Neuronal stem cell (in vitro differentiated cells): Measurements from ENCODE around the gene CFL1.

ENCODE experiments used
- DNase-seq: peaks from one replicate; pipeline ENCODE4 v3.0.0-alpha.2; 2013; ENCODE audit warnings: low spot score
- H2AFZ ChIP-seq: one replicate; pipeline ENCODE4 v1.6.1; 2013; ENCODE audit warnings: mild to moderate bottlenecking, low read length, inconsistent platforms
- H2AK5ac ChIP-seq: 2 replicates; pipeline ENCODE4 v1.6.1; 2013; ENCODE audit warnings: low read depth, mild to moderate bottlenecking, inconsistent platforms, low read length, moderate library complexity, mixed read lengths
- H2BK120ac ChIP-seq: 2 replicates; pipeline ENCODE4 v1.6.1; 2013; ENCODE audit warnings: low read depth, mild to moderate bottlenecking, inconsistent platforms, low read length, moderate library complexity, mixed read lengths
- H2BK12ac ChIP-seq: one replicate; pipeline ENCODE4 v1.6.1; 2013; ENCODE audit warnings: low read length, inconsistent platforms
- H2BK15ac ChIP-seq: 2 replicates; pipeline ENCODE4 v1.6.1; 2013; ENCODE audit warnings: mild to moderate bottlenecking, low read length, inconsistent platforms, mixed read lengths
- H2BK5ac ChIP-seq: one replicate; pipeline ENCODE4 v1.6.1; 2013; ENCODE audit warnings: inconsistent platforms, mild to moderate bottlenecking, low read length, moderate library complexity
- H3K14ac ChIP-seq: one replicate; pipeline ENCODE4 v1.6.1; 2013; ENCODE audit warnings: low read length, inconsistent platforms
- H3K18ac ChIP-seq: 2 replicates; pipeline ENCODE4 v1.6.1; 2013; ENCODE audit warnings: low read length, inconsistent platforms
- H3K23ac ChIP-seq: 2 replicates; pipeline ENCODE4 v1.6.1; 2013; ENCODE audit warnings: low read depth, mild to moderate bottlenecking, mixed read lengths, low read length, inconsistent platforms; ENCODE audit not compliant: poor library complexity
- H3K27ac ChIP-seq: replicated peaks from 3 replicates; pipeline ENCODE4 v1.5.1; 2013; ENCODE audit warnings: low read length, inconsistent platforms
- H3K27me3 ChIP-seq, 3 experiments: 2 replicates each; pipeline ENCODE4 v1.6.1; 2013; ENCODE audit warnings: low read length in 3 of 3, mild to moderate bottlenecking in 2 of 3, inconsistent platforms in 1 of 3, low read depth in 1 of 3, mixed read lengths in 1 of 3, moderate library complexity in 1 of 3; ENCODE audit not compliant: control insufficient read depth in 3 of 3, insufficient read depth in 3 of 3
- H3K36me3 ChIP-seq, 2 donors: replicated peaks in 1 of 2; 2 replicates each; pipeline ENCODE4 v1.6.1; 2013; ENCODE audit warnings: low read length in 2 of 2; ENCODE audit not compliant: control insufficient read depth in 2 of 2, insufficient read depth in 2 of 2
- H3K4ac ChIP-seq: 2 replicates; pipeline ENCODE4 v1.6.1; 2013; ENCODE audit warnings: inconsistent platforms, mild to moderate bottlenecking, low read length, moderate library complexity
- H3K4me1 ChIP-seq, 2 donors: 1 replicate in 1 of 2; 2 replicates in 1 of 2; pipeline ENCODE4 v1.6.1; 2013; ENCODE audit warnings: low read length in 2 of 2, low read depth in 1 of 2; ENCODE audit not compliant: control insufficient read depth in 2 of 2, insufficient read depth in 1 of 2
- H3K4me2 ChIP-seq: one replicate; pipeline ENCODE4 v1.6.1; 2013; ENCODE audit warnings: mild to moderate bottlenecking, low read length, inconsistent platforms; ENCODE audit not compliant: insufficient read depth, poor library complexity, severe bottlenecking
- H3K4me3 ChIP-seq, 2 donors: 2 replicates each; pipeline ENCODE4 v1.5.1; 2013; ENCODE audit warnings: low read length in 2 of 2, mild to moderate bottlenecking in 2 of 2, inconsistent platforms in 1 of 2, moderate library complexity in 1 of 2
- H3K79me1 ChIP-seq: one replicate; pipeline ENCODE4 v1.6.1; 2013; ENCODE audit warnings: low read depth, mild to moderate bottlenecking, inconsistent platforms, low read length, moderate library complexity
- H3K9ac ChIP-seq: one replicate; pipeline ENCODE4 v1.6.1; 2013; ENCODE audit warnings: mild to moderate bottlenecking, low read depth, low read length, inconsistent platforms; ENCODE audit not compliant: poor library complexity
- H3K9me3 ChIP-seq, 2 donors: replicated peaks in 1 of 2; 2 replicates each; pipeline versions ENCODE3 to v1.6.1; 2013; ENCODE audit warnings: low read length in 2 of 2, mild to moderate bottlenecking in 2 of 2, inconsistent platforms in 1 of 2, low read depth in 1 of 2, mixed read lengths in 1 of 2, moderate library complexity in 1 of 2; ENCODE audit not compliant: control insufficient read depth in 2 of 2, insufficient read depth in 1 of 2
- H4K8ac ChIP-seq: one replicate; pipeline ENCODE4 v1.6.1; 2013; ENCODE audit warnings: low read depth, mild to moderate bottlenecking, inconsistent platforms, low read length, moderate library complexity
- H4K91ac ChIP-seq: one replicate; pipeline ENCODE4 v1.6.1; 2013; ENCODE audit warnings: low read length, low read depth, mild to moderate bottlenecking, inconsistent platforms; ENCODE audit not compliant: poor library complexity
- WGBS, 2 donors: extraction: QIAGEN DNeasy Blood & Tissue Kit; methylation state at CpG; one replicate each; pipeline ENCODE4 v1.1.7; 2013; ENCODE audit warnings: missing lambda C conversion rate in 2 of 2, mixed read lengths in 1 of 2; ENCODE audit not compliant: insufficient read length in 2 of 2, insufficient replicate concordance in 1 of 2; ENCODE audit errors: extremely low coverage in 2 of 2; 5-methylcytosine and 5-hydroxymethylcytosine counted together

The CFL1 gene

DNA sequence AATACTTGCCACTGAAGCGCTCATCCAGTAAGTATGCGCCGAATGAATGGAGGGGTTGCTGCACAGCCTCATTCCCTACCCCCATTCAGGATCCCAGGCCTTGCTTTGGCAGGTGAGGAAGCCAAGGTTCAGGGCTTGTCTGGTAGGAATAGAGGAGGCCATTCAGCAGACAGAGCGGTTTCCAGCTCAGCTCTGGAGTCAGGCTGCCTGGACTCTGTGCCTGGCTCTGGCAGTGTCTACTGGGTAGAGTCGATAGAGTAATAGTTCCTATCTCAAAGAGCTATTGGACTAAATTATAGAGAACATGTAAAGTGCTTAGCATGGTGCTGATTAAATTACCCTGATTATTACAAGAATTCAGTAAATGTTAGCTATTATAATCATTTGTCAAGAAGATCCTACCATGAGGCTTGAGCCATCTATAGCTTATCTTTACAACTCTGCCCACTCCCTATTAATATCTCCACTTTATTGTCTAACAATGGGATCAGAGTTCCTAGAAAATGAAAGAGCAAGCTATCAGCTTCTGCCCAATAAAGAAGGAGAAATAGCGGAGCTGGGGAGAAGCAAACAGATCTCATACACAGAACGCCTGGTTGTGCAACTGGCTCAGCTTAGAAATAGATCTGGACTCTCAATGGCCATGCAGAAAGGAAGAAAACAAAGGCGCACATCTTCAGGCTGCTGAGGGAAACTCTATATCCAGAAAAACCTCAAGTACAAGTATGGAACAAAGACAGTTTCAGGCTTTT lies 30.8 kb downstream of the CFL1 start:
- Histone ChIP-seq H2BK5ac (no peak overlapping the region), H2AK5ac (no peak overlapping the region), H2BK12ac (no peak overlapping the region), H4K8ac (no peak overlapping the region), H3K14ac (no peak overlapping the region), H3K9me3 (no peaks in the 10 kb centered on the region), H3K79me1 (no peaks in the 10 kb centered on the region), H3K23ac (no peak overlapping the region), H3K36me3 (no peaks in the 10 kb centered on the region), H2BK15ac (no peak overlapping the region), H3K27ac (no peak overlapping the region), H3K9ac (no peak overlapping the region), H3K4ac (no peak overlapping the region), H3K27me3 (peaks cover 0 to 12% (median 0%) of the 10 kb centered on the region in 3 experiments), H2BK120ac (no peak overlapping the region), H4K91ac (no peak overlapping the region), H3K4me2 (no peak overlapping the region), H3K18ac (no peak overlapping the region), H2AFZ (no peak overlapping the region), H3K4me1 (no peaks in the 10 kb centered on the region), H3K4me3 (peak overlapping the region in 1 of 2 donors; percentile 1)
- DNase-seq = no peak
- WGBS, 2 donors = no CpG with 5 or more reads among the region's 8 CpGs

DNA sequence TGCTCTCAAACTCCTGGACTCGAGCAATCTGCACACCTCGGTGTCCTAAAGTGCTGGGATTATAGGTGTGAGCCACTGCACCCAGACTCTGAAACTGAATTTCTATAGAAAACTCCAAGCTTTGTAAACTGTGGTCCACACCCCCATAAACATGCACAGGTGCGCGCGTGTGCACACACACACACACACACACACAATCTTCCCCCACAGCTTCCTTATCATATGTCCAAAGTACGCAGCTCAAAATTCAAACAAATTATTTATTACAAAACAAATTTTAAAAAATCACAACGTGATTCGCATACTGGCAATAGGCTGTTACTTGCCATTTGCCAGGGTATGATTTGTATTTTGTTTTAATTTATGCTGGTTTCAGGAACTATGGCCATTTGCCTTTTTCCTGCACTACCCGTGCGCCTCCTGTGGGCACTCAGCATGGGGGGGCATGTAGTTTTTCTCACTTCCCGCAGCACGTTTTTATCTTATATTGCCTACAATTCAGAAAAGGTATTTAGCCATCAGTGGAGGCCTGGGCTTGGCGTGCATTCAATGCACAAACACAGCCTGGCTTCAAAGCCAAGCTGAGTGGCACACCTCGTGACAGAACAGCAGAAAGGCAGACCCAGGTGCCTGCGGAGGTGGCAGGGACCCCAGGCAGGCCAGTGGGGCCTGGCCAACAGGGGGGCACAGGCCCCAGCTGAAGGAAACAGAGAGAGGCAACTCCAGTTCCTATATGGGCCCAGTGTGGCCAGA lies 35.0 kb downstream of the CFL1 start:
- Histone ChIP-seq H2AK5ac (no peak overlapping the region), H4K8ac (no peak overlapping the region), H3K18ac (no peak overlapping the region), H2BK120ac (no peak overlapping the region), H4K91ac (no peak overlapping the region), H3K27me3 (peaks cover 0 to 3% (median 0%) of the 10 kb centered on the region in 3 experiments), H3K4ac (no peak overlapping the region), H2AFZ (no peak overlapping the region), H2BK5ac (no peak overlapping the region), H3K14ac (no peak overlapping the region), H3K9me3 (peaks cover 0 to 2% of the 10 kb centered on the region in 2 donors), H2BK15ac (no peak overlapping the region), H3K23ac (no peak overlapping the region), H3K9ac (no peak overlapping the region), H3K4me1 (peaks cover 0 to 7% of the 10 kb centered on the region in 2 donors), H3K79me1 (peaks cover under 1% of the 10 kb centered on the region), H3K36me3 (no peaks in the 10 kb centered on the region), H3K4me2 (no peak overlapping the region), H2BK12ac (no peak overlapping the region), H3K4me3 (no peak overlapping the region), H3K27ac (no peak overlapping the region)
- no peak for DNase-seq
- WGBS, 2 donors = 100% methylated on average over 2 of the region's 15 CpGs; no CpG with 5 or more reads in 1 of the 2 donors

DNA sequence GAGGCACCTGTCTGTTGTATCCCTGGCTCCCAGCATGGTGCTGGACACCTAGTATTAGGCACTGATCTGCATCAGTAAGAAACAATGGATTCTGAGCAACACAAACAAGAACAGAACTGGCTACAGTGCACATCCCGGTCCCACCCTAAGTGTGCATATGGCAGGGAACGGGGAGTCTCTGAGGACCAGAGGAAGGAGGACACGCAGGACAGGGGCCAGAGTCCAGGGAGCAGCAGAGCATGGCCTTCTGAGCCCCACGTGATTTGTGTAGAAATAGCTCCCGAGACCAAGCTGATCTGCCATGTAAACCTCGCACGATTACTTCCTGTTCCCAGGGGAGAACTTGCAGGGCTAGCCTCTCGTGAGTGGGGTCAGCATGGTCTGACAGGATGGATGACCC lies 36.9 kb downstream of the CFL1 start:
- Histone ChIP-seq H3K27ac (no peak overlapping the region), H2BK15ac (no peak overlapping the region), H3K4me3 (peak overlapping the region in 1 of 2 donors; percentile 26), H3K9ac (peak overlapping the region; percentile 1), H2BK120ac (no peak overlapping the region), H2BK5ac (no peak overlapping the region), H2AK5ac (no peak overlapping the region), H3K23ac (no peak overlapping the region), H3K18ac (no peak overlapping the region), H4K8ac (no peak overlapping the region), H3K36me3 (no peaks in the 10 kb centered on the region), H3K4ac (no peak overlapping the region), H3K14ac (no peak overlapping the region), H3K4me2 (no peak overlapping the region), H4K91ac (no peak overlapping the region), H3K79me1 (peaks cover 3% of the 10 kb centered on the region), H2AFZ (peak overlapping the region; percentile 79), H3K4me1 (peaks cover 0 to 7% of the 10 kb centered on the region in 2 donors), H3K9me3 (peaks cover 0 to 2% of the 10 kb centered on the region in 2 donors), H2BK12ac (no peak overlapping the region), H3K27me3 (peaks cover 0 to 3% (median 0%) of the 10 kb centered on the region in 3 experiments)
- DNase-seq = no peak
- WGBS, 2 donors = no CpG with 5 or more reads among the region's 8 CpGs
